HepG2 (cell line): Measurements from ENCODE around the gene FAM124B. TPM values are rescaled to one million over a fixed set of nuclear protein-coding genes. Genes with fewer than 3 reads are reported as not detected.

Source experiments
- ATAC-seq: fragments of 200-7000 bp; cut with Tn5 transposase; 3 replicates; pipeline ENCODE4 v1.9.1; 2020; ENCODE audit warnings: mild to moderate bottlenecking, moderate library complexity
- BruUV-seq: library from RNA; stranded (reverse); fragments of 400-500 nt; replicated peaks from 2 replicates; lab custom pipeline; 2021; lab: Mats Ljungman, UMichigan
- CTCF ChIA-PET: fragments of 300-600 bp; formaldehyde crosslinking; extraction: SDS; loops from one replicate; lab custom pipeline; 2021; ENCODE audit warnings: low total read pairs, inconsistent platforms, low intra/inter-chr PET ratio; lab: Yijun Ruan, JAX
- POLR2A ChIA-PET: fragments of 350-600 bp; sonication (Branson Sonifier 250); formaldehyde crosslinking; loops from one replicate; lab custom pipeline; 2020; ENCODE audit warnings: antibody characterized with exemption, inconsistent platforms; lab: Yijun Ruan, JAX
- DNase-seq: peaks from one replicate; pipeline ENCODE4 v3.0.0-alpha.2; 2015; ENCODE audit warnings: low spot score
- FAIRE-seq: peaks from 3 replicates; lab custom pipeline; 2011; peaks lifted over from hg19 to GRCh38; lab: Jason Lieb, UNC
- H2AFZ ChIP-seq: one replicate; pipeline ENCODE4 v1.6.1; 2011; ENCODE audit warnings: low read length, inconsistent platforms
- H3K27ac ChIP-seq: fragments of 300-600 bp; 3 replicates; pipeline ENCODE4 v1.8.0; 2011; ENCODE audit warnings: mixed run types, mild to moderate bottlenecking, mixed read lengths, low read length, inconsistent platforms; ENCODE audit not compliant: insufficient read depth; ENCODE audit errors: extremely low read length
- H3K27me3 ChIP-seq, 2 experiments: fragments of 200-600 bp in 1 of 2; 2 replicates in 1 of 2; 3 replicates in 1 of 2; pipeline versions ENCODE4 v1.6.0 to v1.8.0; 2011; ENCODE audit warnings: low read length in 2 of 2, mild to moderate bottlenecking in 2 of 2, moderate library complexity in 2 of 2, inconsistent platforms in 1 of 2; ENCODE audit not compliant: insufficient read depth in 2 of 2, control insufficient read depth in 1 of 2
- H3K36me3 ChIP-seq, 2 experiments: fragments of 200-600 bp in 1 of 2; replicated peaks in 1 of 2; 2 replicates in 1 of 2; 3 replicates in 1 of 2; pipeline versions ENCODE4 v1.5.1 to v1.8.0; 2011; ENCODE audit warnings: low read length in 2 of 2, inconsistent platforms in 1 of 2; ENCODE audit not compliant: insufficient read depth in 2 of 2, control insufficient read depth in 1 of 2
- H3K4me1 ChIP-seq: 2 replicates; pipeline ENCODE4 v1.5.1; 2012; ENCODE audit warnings: low read length, inconsistent platforms; ENCODE audit not compliant: insufficient read depth
- H3K4me2 ChIP-seq: 2 replicates; pipeline ENCODE4 v1.6.0; 2011; ENCODE audit warnings: low read depth, low read length, inconsistent platforms
- H3K4me3 ChIP-seq, 3 experiments: fragments of 200-600 bp in 1 of 3; sonication (generic), shearing (Covaris generic) in 1 of 3; replicated peaks in 1 of 3; 2 replicates each; pipeline ENCODE4 v1.5.1; 2011 to 2016; ENCODE audit warnings: low read length in 3 of 3, inconsistent platforms in 2 of 3, low read depth in 2 of 3, mild to moderate bottlenecking in 2 of 3, control low read depth in 1 of 3, mixed read lengths in 1 of 3; ENCODE audit not compliant: insufficient read depth in 1 of 3
- H3K79me2 ChIP-seq: one replicate; pipeline ENCODE4 v1.6.1; 2011; ENCODE audit warnings: low read length, inconsistent platforms; ENCODE audit not compliant: insufficient read depth
- H3K9ac ChIP-seq: 2 replicates; pipeline ENCODE4 v1.6.0; 2011; ENCODE audit warnings: mild to moderate bottlenecking, low read depth, low read length, inconsistent platforms; ENCODE audit not compliant: insufficient read depth
- H3K9me3 ChIP-seq: 2 replicates; pipeline ENCODE4 v1.5.1; 2012; ENCODE audit warnings: mild to moderate bottlenecking, low read length
- H4K20me1 ChIP-seq: 2 replicates; pipeline ENCODE4 v1.6.0; 2011; ENCODE audit warnings: inconsistent platforms, mild to moderate bottlenecking, low read length, moderate library complexity; ENCODE audit not compliant: insufficient read depth
- AKAP8 ChIP-seq: sonication (generic); formaldehyde crosslinking; IDR thresholded peaks from 2 replicates; pipeline ENCODE4 v1.5.1; 2020; ENCODE audit warnings: mild to moderate bottlenecking, missing genetic modification reagents
- ATM ChIP-seq: fragments of 450-650 bp; IDR thresholded peaks from 2 replicates; pipeline ENCODE4 v1.7.1; 2017; ENCODE audit warnings: mild to moderate bottlenecking, borderline replicate concordance
- CHD2 ChIP-seq: IDR thresholded peaks from 2 replicates; pipeline ENCODE4 v1.6.1; 2011; ENCODE audit warnings: low read depth, low read length, improper control_type of control experiment
- ELK4 ChIP-seq: sonication (generic); formaldehyde crosslinking; IDR thresholded peaks from 2 replicates; pipeline ENCODE4 v1.9.0; 2021; ENCODE audit warnings: missing genetic modification reagents, borderline replicate concordance
- FOXA3 ChIP-seq: IDR thresholded peaks from 2 replicates; pipeline ENCODE4 v1.6.1; 2016; ENCODE audit warnings: missing genetic modification reagents, missing compliant biosample characterization
- HMGXB3 ChIP-seq: sonication (generic); formaldehyde crosslinking; IDR thresholded peaks from 2 replicates; pipeline ENCODE4 v1.4.0; 2020; ENCODE audit warnings: missing genetic modification reagents, borderline replicate concordance
- HNRNPH1 ChIP-seq: fragments of 200-400 bp; formaldehyde crosslinking; optimal IDR thresholded peaks from 2 replicates; pipeline ENCODE3; 2017; ENCODE audit warnings: mild to moderate bottlenecking, low read depth, low read length
- IRX3 ChIP-seq: sonication (generic); formaldehyde crosslinking; IDR thresholded peaks from 2 replicates; pipeline ENCODE4 v1.8.1; 2023; ENCODE audit warnings: mild to moderate bottlenecking, low read depth, missing genetic modification reagents, borderline replicate concordance
- KAT7 ChIP-seq: IDR thresholded peaks from 2 replicates; pipeline ENCODE4 v1.6.1; 2018; ENCODE audit warnings: borderline replicate concordance, missing compliant biosample characterization
- MLXIP ChIP-seq: sonication (generic); formaldehyde crosslinking; IDR thresholded peaks from 2 replicates; pipeline ENCODE4 v1.9.0; 2021; ENCODE audit warnings: missing genetic modification reagents, borderline replicate concordance
- NR1H2 ChIP-seq: sonication (generic); formaldehyde crosslinking; IDR thresholded peaks from 2 replicates; pipeline ENCODE4 v1.8.1; 2022; ENCODE audit warnings: low read depth, missing genetic modification reagents, borderline replicate concordance
- SIX4 ChIP-seq: sonication (generic); formaldehyde crosslinking; IDR thresholded peaks from 2 replicates; pipeline ENCODE4 v1.4.0; 2020; ENCODE audit warnings: missing genetic modification reagents
- ZNF501 ChIP-seq: sonication (generic); formaldehyde crosslinking; IDR thresholded peaks from 2 replicates; pipeline ENCODE4 v1.5.1; 2020; ENCODE audit warnings: mild to moderate bottlenecking, moderate library complexity, missing genetic modification reagents
- WGBS: methylation state at CpG from one replicate; pipeline ENCODE4 v1.1.6; 2017; ENCODE audit warnings: low lambda C conversion rate; 5-methylcytosine and 5-hydroxymethylcytosine counted together
- in situ Hi-C: cut with HindIII; loops from 2 replicates; pipeline ENCODE4 v1.10.0; 2017; ENCODE audit warnings: low pct_unique_long_range_greater_than_20kb; ENCODE audit not compliant: extremely low pct_ligation_motif_present
- intact Hi-C: fragments of 100-400 bp; cut with micrococcal nuclease; formaldehyde crosslinking; loops from one replicate; pipeline ENCODE4 v1.10.0; 2022; ENCODE audit not compliant: unreplicated experiment
- polyA plus RNA-seq, 8 experiments: library from polyadenylated mRNA; depleted of rRNA in 3 of 8; stranded (reverse) in 7 of 8; unstranded in 1 of 8; fragments of >200 nt; fragmentation: Illumina TruSeq in 4 of 8; extraction: Trizol in 4 of 8; gene quantifications; 2 replicates each; pipeline versions ENCODE4 v1.2.1 to v1.2.3, GENCODE V29; 2011 to 2016; ENCODE audit warnings: low read depth in 4 of 8, missing spikeins in 1 of 8, mixed read lengths in 1 of 8; ENCODE audit not compliant: insufficient read depth in 1 of 8
- total RNA-seq, 5 experiments: library from RNA; depleted of rRNA; stranded (reverse); fragments of >200 nt; fragmentation: Illumina TruSeq; extraction: Trizol; gene quantifications; 2 replicates each; pipeline ENCODE4 v1.2.3, GENCODE V29; 2016; ENCODE audit warnings: low read depth in 1 of 5

The FAM124B gene
- total and polyA plus RNA-seq, 2 of the 13 experiments (the other 11 are each of a cell fraction or from before 2014, with no cell fraction given): not detected

GRCh38 chr2:224366267-224366844 is 35.6 kb downstream of the FAM124B start:
- BruUV-seq: no TSS peak
- in situ Hi-C loops (loop anchor here (25.0 kb wide), 1 partner anchor 1296 kb away; no protein-coding TSS in a partner anchor), intact Hi-C loops (no loop called here)
- Histone ChIP-seq H4K20me1 (no peaks in the 10 kb centered on the region), H3K27me3 (peaks cover 2 to 6% of the 10 kb centered on the region in 2 experiments; a peak in 2 of 5 replicates), H3K9ac (no peak overlapping the region), H3K27ac (no peak overlapping the region), H3K4me2 (no peak overlapping the region), H2AFZ (no peak overlapping the region), H3K9me3 (no peaks in the 10 kb centered on the region), H3K4me1 (no peaks in the 10 kb centered on the region), H3K36me3 (no peaks in the 10 kb centered on the region), H3K4me3 (no peak overlapping the region), H3K79me2 (no peaks in the 10 kb centered on the region)
- TF ChIP-seq KAT7 (CRISPR knock-in tag) (no peak), ELK4 (CRISPR knock-in tag) (no peak), NR1H2 (CRISPR knock-in tag) (no peak), MLXIP (CRISPR knock-in tag) (no peak), CHD2 (no peak), AKAP8 (CRISPR knock-in tag) (no peak), HMGXB3 (CRISPR knock-in tag) (no peak), HNRNPH1 (no peak), IRX3 (CRISPR knock-in tag) (no peak), SIX4 (CRISPR knock-in tag) (no peak), ZNF501 (CRISPR knock-in tag) (no peak), FOXA3 (CRISPR knock-in tag) (no peak), ATM (no peak)
- FAIRE-seq (no peak), DNase-seq (no peak), ATAC-seq (no peak)
- POLR2A ChIA-PET: no interaction called here
- 10% methylated on average over 3 of the region's 3 CpGs for WGBS
- CTCF ChIA-PET: no interaction called here
